GM19467 (cell line): ENCODE measurements around the gene NEK8.
"Not testable (repeated sequence)": the region's sequence is repeated elsewhere in the genome, so short reads cannot be mapped to it uniquely, and the experiment has no call there.

ENCODE experiments used
- ATAC-seq: cut with Tn5 transposase; IDR thresholded peaks from one replicate; pipeline ENCODE4 v1.9.1; 2021; ENCODE audit warnings: mild to moderate bottlenecking, moderate library complexity; ENCODE audit not compliant: unreplicated experiment

Gene NEK8

DNA sequence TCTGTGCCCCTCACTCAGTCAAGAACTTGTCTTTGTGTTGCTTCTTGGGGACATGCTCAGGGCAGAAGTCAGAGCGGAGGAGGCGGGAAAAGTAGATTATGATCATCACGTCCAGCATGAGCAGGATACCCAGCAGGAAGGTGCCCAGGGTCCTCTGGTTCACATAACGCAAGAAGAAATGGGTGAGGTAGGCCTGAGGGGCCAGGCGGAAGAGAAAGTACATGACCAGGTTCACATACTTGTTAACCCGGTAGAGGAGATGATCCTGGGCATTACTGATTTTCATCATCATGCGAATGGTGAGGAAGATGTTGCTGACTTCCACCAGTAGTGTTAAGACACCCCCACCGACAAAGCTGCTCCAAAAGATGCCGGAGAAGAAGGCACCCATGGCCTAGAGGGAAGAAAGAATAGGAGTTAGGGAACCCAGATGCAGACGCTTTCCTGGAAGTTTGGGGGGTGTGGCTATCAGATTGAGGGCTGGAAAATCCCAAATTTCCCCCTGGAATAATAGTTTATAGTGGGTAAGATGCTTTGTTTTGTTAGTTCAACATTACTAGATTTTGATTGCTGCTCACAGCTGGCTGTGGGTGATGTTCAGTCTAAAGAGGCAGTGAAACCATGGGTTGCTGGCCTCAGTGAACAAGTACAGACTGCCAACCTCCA is 4.0 kb upstream of the NEK8 start:
- ATAC-seq, result no peak

DNA sequence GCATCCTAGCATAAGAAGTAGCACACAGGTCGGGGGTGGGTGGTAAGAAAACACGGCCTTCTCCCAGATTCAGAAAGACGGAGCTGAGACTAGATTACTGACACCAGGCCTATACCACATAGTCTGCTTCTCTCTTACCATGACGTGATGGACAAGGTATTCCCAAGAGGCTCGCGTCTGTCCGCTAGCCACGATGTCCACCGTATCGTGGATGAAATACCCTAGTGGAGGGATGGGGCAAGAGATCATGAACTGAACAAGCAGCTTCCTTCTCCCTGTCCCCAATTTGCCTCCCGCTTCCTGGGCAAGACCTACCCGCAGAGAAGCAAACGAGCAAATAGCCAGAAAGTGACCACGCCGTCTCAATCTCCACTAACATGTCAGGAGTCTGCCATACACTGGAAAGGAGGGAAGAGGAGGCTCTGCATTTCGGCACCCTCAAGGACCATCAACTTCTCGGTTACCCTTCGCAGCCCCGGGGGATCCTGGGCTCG is 3.4 kb upstream of the NEK8 start:
- ATAC-seq, result no peak

DNA sequence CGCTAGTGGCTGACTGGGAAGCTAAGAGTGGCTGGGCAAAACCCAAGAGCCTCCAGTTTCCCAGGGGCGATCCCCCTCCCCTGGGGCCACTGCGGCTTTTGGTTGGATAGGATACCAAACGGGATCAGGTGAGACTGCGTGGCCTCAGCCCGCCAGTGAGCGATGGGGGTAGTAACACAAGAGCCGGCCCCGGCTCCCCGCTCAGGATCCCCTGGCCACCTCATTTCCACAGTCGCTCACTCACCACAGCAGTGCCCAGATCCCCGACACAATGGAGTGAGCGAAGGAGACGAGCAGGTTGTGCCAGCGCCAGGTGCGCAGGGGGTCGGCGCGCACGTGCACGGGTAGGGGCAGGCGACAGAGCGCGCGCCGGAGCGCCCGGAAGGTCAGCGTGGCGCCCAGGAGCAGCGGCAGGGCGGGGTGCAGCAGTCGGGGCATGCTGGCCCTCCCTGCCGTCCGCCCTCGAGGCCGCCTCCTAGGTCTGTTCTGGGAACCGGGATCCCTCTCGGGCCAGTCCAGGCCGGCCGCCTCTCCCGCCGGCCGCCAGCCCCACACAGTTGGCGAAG is 2.8 kb upstream of the NEK8 start:
- no peak for ATAC-seq

- no peak for ATAC-seq
These were observed 2.4 kb upstream of the NEK8 start, which contains the start of gene TLCD1 for GRCh38 chr17:28726226-28726626. TLCD1 (minus strand) TSS chr17:28726233; CDS start chr17:28726097, 136 bp downstream.

DNA sequence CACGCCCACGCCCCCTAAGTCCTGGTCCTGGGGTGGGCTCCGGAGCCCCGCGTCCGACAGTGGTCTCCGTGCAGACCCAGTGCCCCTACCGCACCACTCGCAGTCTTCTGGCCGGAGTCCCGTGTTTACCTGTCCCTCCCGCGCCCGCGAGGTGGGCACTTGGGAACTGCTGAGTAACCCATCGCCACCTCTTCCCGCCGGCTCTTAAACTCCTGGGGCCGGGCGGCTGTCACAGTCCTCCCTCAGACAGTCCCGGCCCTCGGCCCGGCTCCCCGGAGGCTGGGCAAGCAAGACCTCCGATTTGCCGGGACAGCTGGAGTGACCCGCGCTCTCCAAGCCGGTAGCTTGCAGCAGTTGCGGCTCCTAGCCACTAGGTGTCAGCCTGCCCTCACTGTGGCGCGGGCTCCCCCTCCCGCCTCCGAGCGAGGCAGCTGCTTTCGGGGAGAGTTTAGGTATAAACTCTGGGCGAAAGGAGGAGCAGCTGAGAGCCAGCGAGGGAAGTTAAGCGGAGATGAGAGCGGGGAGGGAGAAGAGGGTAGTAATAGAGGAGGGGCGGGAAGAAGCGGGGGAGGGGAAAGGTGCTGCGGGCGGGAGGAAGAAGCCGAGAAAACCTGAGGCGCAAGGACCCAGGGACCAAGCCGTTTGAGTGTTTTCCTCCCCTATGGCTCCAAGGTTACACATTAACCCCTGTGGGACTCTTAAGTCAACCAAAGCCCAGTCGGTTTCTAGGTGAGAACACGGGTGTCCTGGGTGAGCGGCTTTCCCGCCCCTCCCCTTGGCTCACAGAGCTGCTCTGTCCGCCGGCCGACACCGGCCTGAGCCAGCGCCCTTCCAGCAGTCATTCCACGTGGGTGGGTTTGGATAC is 1.7 kb upstream of the NEK8 start:
- peak; percentile 43 for ATAC-seq

DNA sequence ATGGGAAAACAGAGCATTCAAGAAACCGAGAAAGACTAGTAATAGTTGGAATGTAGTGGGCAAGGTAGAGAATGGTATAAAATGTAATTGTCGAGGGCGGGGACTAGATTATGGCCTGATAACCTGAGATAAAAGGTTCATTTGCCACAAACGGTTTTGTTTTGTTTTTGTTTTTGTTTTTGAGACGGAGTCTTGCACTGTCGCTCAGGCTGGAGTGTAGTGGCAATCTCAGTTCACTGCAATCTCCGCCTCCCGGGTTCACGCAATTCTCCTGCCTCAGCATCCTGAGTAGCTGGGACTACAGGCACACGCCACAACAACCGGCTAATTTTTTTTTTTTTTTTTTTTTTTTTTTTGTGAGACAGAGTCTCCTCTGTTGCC is 1.4 kb downstream of the NEK8 start:
- ATAC-seq, result no peak

DNA sequence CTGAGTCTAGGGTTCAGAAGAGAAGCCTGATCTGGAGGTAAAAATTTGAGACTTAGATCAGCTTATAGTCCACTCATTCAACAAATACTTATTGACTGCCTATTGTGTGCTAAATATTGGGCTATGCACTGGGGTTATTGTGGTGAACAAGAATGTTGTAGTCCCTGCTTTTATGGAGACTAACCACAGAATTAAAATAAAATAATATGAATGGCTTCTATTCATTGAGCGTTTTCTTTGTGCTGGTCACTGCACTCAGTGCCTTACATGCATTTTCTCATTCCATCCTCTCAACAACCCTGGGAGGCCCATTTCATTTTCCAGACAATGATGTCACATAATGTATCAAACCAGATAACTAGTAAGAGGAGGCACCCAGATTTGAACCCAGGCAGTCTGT is 4.8 kb downstream of the NEK8 start:
- ATAC-seq, result no peak

DNA sequence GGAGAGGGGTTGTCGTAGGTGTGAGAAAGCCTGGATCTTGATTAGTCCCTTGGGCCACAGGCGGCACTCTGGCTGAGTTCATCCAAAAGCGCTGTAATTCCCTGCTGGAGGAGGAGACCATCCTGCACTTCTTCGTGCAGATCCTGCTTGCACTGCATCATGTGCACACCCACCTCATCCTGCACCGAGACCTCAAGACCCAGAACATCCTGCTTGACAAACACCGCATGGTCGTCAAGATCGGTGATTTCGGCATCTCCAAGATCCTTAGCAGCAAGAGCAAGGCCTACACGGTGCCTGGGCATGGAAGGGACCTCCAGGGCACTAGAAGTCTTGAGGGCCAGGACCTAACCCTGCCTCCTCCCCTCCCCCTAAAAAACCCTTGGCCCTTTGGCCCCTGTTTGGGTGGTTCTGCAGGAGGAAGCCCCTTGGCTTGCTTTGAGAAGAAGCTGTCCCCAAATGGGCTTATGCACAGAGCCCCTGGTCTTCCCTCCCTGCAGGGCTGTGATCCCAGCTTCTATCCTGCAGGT is 6.2 kb downstream of the NEK8 start:
- no peak for ATAC-seq

- ATAC-seq, result no peak
These were observed 6.7 kb downstream of the NEK8 start for GRCh38 chr17:28735242-28735722.

GRCh38 chr17:28735913-28736769 is 7.6 kb downstream of the NEK8 start:
- not testable (repeated sequence) for ATAC-seq

DNA sequence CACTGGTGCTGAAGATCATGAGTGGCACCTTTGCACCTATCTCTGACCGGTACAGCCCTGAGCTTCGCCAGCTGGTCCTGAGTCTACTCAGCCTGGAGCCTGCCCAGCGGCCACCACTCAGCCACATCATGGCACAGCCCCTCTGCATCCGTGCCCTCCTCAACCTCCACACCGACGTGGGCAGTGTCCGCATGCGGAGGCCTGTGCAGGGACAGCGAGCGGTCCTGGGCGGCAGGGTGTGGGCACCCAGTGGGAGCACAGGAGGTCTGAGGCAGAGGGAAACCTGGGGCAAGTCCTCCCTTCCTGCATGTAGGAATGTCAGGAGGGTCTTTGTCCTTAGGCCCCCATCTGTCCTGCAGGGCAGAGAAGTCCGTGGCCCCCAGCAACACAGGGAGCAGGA is 8.7 kb downstream of the NEK8 start:
- no peak for ATAC-seq

DNA sequence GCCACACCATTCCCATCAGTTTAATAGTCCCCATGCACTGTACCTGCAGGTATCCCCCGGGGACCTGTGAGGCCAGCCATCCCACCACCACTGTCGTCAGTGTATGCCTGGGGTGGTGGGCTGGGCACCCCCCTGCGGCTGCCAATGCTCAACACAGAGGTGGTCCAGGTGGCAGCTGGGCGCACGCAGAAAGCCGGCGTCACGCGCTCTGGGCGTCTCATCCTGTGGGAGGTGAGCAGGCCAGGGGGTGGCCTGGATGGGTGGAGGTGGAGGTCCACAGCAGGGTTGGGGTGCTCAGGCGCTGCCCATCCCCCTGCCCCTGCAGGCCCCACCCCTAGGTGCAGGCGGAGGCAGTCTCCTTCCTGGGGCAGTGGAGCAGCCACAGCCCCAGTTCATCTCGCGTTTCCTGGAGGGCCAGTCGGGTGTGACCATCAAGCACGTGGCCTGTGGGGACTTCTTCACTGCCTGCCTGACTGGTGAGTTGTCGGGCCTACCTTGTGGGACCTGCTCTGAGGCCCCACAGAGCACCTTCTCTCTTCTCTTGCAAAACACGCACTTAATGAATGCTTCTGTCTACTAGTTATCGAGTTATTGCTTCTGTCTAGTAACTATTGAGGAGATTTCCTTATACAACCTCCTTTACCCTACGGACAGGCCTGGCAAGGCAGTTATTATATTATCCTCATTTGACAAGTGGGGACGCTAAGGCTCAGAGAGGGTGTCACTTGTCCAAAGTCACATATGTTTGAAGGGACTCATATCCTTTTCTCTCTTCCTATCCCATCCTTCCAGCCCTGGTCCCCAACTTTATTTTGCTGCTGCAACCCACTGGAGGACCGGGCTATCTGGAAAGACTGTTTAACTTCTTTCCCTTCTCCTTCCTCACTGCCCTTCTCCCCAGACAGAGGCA is 9.4 kb downstream of the NEK8 start:
- ATAC-seq, result peak; percentile 57

DNA sequence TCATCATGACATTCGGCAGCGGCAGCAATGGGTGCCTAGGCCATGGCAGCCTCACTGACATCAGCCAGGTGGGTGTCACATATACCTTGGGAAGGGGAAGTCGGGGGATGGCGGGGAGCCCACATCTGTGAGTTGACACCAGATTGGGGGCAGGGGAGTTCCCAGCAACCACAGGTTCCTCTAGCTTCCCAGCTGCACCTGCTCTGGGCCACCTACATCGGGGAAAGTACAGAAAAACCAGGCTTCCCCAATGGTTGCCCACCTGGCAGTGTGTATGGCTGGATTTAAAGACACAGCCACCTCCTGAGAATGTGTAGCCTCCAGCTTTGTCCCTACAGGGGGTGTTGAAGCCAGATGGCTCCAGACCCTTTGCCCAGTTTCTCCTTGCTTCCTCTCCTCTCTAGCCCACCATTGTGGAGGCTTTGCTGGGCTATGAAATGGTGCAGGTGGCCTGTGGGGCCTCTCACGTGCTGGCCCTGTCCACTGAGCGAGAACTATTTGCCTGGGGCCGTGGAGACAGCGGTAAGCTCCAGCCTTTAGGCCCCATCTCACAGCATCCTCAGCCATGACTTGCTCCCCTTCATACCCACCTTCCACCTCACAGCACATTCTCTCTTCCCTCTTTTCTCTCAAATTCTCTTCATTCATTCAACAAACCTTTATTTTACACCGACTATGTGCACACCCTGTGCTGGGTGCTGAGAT is 10.2 kb downstream of the NEK8 start:
- ATAC-seq, result no peak

DNA sequence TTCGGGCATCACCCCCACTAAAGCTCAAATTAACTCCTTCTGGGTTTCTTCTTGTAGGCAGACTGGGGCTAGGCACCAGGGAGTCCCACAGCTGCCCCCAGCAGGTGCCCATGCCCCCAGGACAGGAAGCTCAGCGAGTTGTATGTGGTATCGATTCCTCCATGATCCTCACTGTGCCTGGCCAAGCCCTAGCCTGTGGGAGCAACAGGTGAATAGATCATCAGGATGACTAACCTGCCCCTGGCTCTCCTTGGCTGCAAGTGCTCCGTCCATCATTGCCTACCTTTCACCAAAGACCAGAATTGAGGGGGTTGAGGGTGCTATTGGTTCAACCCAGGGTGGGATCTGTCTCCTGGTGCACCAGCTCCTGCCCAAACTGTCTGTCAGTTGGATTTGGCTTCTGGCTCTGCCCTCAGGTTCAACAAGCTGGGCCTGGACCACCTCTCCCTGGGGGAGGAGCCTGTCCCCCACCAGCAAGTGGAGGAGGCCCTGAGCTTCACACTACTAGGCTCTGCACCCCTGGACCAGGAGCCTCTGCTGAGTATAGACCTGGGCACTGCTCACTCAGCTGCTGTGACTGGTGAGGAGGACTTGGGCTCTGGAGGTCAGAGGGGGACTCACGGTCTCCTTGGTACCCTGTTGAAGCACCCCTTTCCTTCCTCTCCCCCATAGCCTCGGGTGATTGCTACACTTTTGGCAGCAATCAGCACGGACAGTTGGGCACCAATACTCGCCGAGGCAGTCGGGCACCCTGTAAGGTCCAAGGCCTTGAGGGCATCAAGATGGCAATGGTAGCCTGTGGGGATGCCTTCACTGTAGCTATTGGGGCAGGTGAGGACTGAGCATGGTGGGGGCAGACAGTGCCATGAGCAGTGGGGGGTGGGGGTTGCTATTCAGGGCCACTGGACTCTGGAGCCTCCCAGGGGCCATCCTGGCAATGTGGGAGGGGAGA is 12.1 kb downstream of the NEK8 start:
- ATAC-seq, result no peak

DNA sequence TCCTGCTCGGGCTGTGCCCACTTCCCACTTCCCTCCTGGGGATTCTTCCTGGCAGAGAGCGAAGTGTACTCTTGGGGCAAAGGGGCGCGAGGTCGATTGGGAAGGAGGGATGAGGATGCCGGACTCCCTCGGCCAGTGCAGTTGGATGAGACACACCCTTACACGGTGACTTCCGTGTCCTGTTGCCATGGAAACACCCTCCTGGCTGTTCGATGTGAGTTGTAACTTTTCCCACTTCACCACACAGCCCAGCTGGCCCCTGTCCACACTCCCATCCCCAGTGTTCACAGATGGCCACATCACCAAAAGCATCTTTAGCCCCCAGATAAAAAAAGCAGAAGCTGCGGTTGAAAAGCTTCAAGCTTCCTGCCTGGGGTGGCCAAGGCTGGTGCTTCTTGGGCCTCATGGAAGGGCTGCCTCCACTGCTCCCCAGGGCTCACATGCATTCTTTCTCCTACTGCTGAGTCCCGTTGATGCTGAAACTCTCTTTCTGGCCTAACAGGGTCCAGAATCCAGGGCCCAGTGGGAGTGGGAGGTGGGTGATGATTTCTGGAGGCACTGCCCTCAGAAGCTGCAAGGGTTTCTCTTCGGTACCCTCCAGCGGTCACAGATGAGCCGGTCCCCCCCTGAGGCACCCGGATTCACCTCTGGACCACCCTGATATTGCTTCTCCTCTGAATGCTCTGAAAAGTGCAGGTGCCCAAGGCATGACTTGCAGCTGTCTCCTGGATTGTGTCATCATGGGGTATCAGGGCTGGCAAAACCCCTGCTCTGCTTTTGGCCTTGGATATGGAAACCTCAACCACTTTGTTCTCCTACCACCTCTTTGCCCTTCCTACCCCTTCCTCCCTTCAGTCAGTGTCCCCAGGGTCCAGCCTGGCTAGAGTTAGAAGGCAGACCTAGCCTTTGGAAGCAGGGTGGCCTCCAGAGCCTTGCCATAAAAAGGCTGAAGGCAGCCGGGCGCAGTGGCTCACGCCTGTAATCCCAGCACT is 13.1 kb downstream of the NEK8 start:
- ATAC-seq, result no peak
